ENCODE data around the gene TBP. TPM values are rescaled to one million over a fixed set of nuclear protein-coding genes. Genes with fewer than 3 reads are reported as not detected.

The TBP gene
- total RNA-seq, 2 donors from 2014 or later: 21.6 to 28.0 TPM

DNA sequence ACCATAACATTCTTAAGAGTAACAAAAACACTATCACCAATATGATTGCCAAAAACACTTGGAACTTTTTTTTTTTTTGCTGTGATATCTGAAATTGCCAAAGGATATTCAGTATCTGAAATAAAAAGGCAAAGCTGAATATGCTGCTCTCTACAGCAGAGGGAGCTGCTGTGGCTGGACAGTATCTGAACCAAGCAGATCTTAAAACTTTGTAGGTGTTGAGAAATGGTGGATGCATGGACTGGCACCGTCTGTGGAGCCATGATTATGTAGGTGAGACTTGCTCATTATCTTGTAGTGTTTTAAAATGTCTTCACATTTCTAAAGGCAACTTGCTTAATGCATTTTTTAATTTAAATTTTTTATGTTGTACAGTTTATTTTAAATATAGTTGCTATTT lies 21.1 kb downstream of the TBP start:
- Mint-ChIP-seq H3K4me3 (no peak overlapping the region), H3K9me3 (no peaks in the 10 kb centered on the region), H3K27me3 (ENCODE audit: insufficient read depth) (no peaks in the 10 kb centered on the region), H3K4me1 (peaks cover 27% of the 10 kb centered on the region), H3K36me3 (ENCODE audit: low read depth) (peaks cover 54% of the 10 kb centered on the region), H3K27ac (no peak overlapping the region)
- DNase-seq: no peak
- Histone ChIP-seq H3K36me3 (ENCODE audit: control insufficient read depth, insufficient read depth, low read length) (peaks cover 81% of the 10 kb centered on the region), H3K27ac (ENCODE audit: low read depth, low read length) (no peak overlapping the region), H3K4me1 (ENCODE audit: control insufficient read depth, insufficient read depth, low read length) (peaks cover 13% of the 10 kb centered on the region), H3K27me3 (ENCODE audit: control insufficient read depth, insufficient read depth, low read length, poor library complexity, severe bottlenecking) (no peaks in the 10 kb centered on the region), H3K9me3 (ENCODE audit: control insufficient read depth, low read length) (no peaks in the 10 kb centered on the region), H3K9ac (ENCODE audit: extremely low read depth, low read length, poor library complexity, severe bottlenecking) (no peak overlapping the region), H3K4me3 (ENCODE audit: low read length) (no peak overlapping the region)
- WGBS, 2 experiments (ENCODE audit: insufficient coverage in 1 of 2, insufficient read length in 1 of 2): 100% methylated on average over 1 of the region's 1 CpG; no CpG with 5 or more reads in 1 of the 2 experiments
- TF ChIP-seq, protein P1, sequence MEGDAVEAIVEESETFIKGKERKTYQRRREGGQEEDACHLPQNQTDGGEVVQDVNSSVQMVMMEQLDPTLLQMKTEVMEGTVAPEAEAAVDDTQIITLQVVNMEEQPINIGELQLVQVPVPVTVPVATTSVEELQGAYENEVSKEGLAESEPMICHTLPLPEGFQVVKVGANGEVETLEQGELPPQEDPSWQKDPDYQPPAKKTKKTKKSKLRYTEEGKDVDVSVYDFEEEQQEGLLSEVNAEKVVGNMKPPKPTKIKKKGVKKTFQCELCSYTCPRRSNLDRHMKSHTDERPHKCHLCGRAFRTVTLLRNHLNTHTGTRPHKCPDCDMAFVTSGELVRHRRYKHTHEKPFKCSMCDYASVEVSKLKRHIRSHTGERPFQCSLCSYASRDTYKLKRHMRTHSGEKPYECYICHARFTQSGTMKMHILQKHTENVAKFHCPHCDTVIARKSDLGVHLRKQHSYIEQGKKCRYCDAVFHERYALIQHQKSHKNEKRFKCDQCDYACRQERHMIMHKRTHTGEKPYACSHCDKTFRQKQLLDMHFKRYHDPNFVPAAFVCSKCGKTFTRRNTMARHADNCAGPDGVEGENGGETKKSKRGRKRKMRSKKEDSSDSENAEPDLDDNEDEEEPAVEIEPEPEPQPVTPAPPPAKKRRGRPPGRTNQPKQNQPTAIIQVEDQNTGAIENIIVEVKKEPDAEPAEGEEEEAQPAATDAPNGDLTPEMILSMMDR (conservative IDR thresholded peaks at IDR 0.05): peak; percentile 65

DNA sequence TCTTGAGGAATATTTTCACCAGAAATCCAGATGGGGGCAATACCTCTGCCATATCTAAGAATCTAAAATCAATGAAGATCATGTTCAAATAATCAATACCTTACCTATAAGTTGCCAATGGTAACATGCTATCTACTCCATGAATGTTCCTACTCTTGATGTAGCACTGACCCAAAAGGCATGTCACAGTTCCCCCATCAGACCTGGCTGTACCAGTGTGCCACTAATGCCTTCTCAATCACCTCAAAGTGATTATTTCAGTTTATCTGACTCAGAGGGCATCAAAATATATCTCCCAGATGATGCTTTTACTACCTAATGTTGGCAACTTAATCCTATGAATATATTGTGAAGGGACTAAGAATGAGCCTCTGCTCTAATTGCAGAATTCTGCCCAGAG lies 24.7 kb downstream of the TBP start:
- no peak for DNase-seq
- Histone ChIP-seq H3K36me3 (ENCODE audit: control insufficient read depth, insufficient read depth, low read length) (peaks cover 85% of the 10 kb centered on the region), H3K4me3 (ENCODE audit: low read length) (no peak overlapping the region), H3K9ac (ENCODE audit: extremely low read depth, low read length, poor library complexity, severe bottlenecking) (no peak overlapping the region), H3K9me3 (ENCODE audit: control insufficient read depth, low read length) (no peaks in the 10 kb centered on the region), H3K27ac (ENCODE audit: low read depth, low read length) (no peak overlapping the region), H3K27me3 (ENCODE audit: control insufficient read depth, insufficient read depth, low read length, poor library complexity, severe bottlenecking) (no peaks in the 10 kb centered on the region), H3K4me1 (ENCODE audit: control insufficient read depth, insufficient read depth, low read length) (peaks cover 8% of the 10 kb centered on the region)
- Mint-ChIP-seq H3K4me3 (no peak overlapping the region), H3K27ac (no peak overlapping the region), H3K36me3 (ENCODE audit: low read depth) (peaks cover 53% of the 10 kb centered on the region), H3K27me3 (ENCODE audit: insufficient read depth) (no peaks in the 10 kb centered on the region), H3K9me3 (no peaks in the 10 kb centered on the region), H3K4me1 (peaks cover 12% of the 10 kb centered on the region)
- TF ChIP-seq, protein P1 (conservative IDR thresholded peaks at IDR 0.05): no peak

DNA sequence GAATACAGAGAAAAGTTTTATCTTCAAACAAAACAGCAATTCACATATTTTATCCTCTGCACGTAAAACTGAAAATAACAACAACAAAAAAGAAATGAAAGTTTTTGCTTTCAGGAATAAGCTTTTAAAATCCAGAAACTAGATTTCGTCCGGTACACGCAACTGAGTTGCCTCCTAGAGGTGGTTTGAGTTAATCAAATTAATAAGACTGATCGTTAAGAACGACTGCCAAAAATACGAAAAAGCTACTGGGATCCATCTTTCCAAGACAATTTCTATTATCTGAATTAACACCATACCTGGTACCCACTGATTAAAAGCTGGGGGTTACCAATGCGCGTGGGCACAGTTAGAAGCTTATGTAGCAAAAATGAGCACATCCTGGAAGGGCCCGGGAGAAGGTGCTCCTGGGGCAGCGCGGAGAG lies 29.6 kb downstream of the TBP start:
- H3K9ac ChIP-seq (ENCODE audit: extremely low read depth, low read length, poor library complexity, severe bottlenecking): peak overlapping the region; percentile 74
- DNase-seq: no peak
- H3K4me1 Mint-ChIP-seq: peaks cover 21% of the 10 kb centered on the region
- no peaks in the 10 kb centered on the region for H3K27me3 Mint-ChIP-seq (ENCODE audit: insufficient read depth)
- no peaks in the 10 kb centered on the region for H3K4me1 ChIP-seq (ENCODE audit: control insufficient read depth, insufficient read depth, low read length)
- peak overlapping the region; percentile 6 for H3K27ac ChIP-seq (ENCODE audit: low read depth, low read length)
- H3K9me3 ChIP-seq (ENCODE audit: control insufficient read depth, low read length): peaks cover 19% of the 10 kb centered on the region
- H3K36me3 Mint-ChIP-seq (ENCODE audit: low read depth): peaks cover 32% of the 10 kb centered on the region
- peak overlapping the region; percentile 98 for H3K4me3 ChIP-seq (ENCODE audit: low read length)
- TF ChIP-seq, protein P1 (conservative IDR thresholded peaks at IDR 0.05): peak; percentile 40
- H3K36me3 ChIP-seq (ENCODE audit: control insufficient read depth, insufficient read depth, low read length): peaks cover 44% of the 10 kb centered on the region
- peak overlapping the region; percentile 93 for H3K27ac Mint-ChIP-seq
- peaks cover 9% of the 10 kb centered on the region for H3K9me3 Mint-ChIP-seq
- no peaks in the 10 kb centered on the region for H3K27me3 ChIP-seq (ENCODE audit: control insufficient read depth, insufficient read depth, low read length, poor library complexity, severe bottlenecking)
- WGBS, 2 experiments (ENCODE audit: insufficient coverage in 1 of 2, insufficient read length in 1 of 2): 0 to 1% methylated on average over 2 to 12 of the region's 12 CpGs
- H3K4me3 Mint-ChIP-seq: peak overlapping the region; percentile 94

Measured in endodermal cell (in vitro differentiated cells).